Body of pancreas (tissue), 4 donors: ENCODE measurements around the gene RIMS3.

Source experiments
- POLR2A ChIP-seq, 3 donors: fragments of 450-650 bp; IDR thresholded peaks; one replicate each; pipeline ENCODE4 v1.6.1; 2016; ENCODE audit warnings: antibody characterized with exemption in 3 of 3, mild to moderate bottlenecking in 2 of 3
- TF ChIP-seq, protein P1 (sequence below), 7 experiments: fragments of 450-650 bp in 4 of 7; fragments of 200-600 bp in 3 of 7; sonication (generic) in 3 of 7; IDR thresholded peaks; one replicate each; pipeline ENCODE4 v1.5.1; 2016 to 2019; ENCODE audit warnings: antibody characterized with exemption in 7 of 7

DNA sequence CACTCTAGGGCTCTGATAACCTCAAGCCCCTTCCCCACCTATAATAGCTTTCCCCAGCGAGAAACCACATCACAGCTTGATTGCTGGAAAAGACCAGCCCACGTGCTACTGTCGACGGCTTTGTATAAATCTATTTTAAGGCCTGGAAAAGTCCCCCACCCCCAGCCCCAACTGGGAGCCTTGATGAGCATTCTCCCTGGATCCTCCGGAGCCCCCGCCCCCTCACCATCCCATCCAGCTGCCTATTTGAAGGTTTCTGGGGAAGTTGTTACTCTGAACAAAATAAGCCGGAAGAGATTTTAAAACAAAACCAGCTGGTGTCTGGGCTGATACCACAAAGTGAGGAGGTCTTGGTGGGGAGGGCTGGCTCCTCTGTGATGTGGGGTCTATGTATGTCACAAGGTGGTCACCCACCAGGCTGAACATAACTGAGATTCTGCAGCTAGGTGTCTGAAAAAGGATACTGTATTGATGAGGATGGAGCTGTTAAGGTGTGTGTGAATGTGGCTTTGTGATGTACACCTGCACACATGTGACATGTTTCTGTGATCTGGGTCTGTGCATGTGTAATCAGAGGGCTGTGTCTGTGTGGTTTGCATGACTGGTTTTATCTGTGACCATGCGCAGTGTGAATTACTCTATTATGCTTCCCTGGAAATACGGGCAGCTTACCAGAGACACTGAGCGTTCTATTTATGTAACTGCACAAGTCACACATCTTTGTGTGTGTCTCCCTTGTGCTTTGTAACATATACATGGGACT lies 25.0 kb downstream of the RIMS3 start:
- TF ChIP-seq, protein P1, sequence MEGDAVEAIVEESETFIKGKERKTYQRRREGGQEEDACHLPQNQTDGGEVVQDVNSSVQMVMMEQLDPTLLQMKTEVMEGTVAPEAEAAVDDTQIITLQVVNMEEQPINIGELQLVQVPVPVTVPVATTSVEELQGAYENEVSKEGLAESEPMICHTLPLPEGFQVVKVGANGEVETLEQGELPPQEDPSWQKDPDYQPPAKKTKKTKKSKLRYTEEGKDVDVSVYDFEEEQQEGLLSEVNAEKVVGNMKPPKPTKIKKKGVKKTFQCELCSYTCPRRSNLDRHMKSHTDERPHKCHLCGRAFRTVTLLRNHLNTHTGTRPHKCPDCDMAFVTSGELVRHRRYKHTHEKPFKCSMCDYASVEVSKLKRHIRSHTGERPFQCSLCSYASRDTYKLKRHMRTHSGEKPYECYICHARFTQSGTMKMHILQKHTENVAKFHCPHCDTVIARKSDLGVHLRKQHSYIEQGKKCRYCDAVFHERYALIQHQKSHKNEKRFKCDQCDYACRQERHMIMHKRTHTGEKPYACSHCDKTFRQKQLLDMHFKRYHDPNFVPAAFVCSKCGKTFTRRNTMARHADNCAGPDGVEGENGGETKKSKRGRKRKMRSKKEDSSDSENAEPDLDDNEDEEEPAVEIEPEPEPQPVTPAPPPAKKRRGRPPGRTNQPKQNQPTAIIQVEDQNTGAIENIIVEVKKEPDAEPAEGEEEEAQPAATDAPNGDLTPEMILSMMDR (IDR thresholded peaks at IDR 0.05): no peak
- no peak for TF ChIP-seq POLR2A (IDR thresholded peaks at IDR 0.05)
